Loucy (cell line): ENCODE data around the gene MYH3.

ENCODE experiments used
- H2AFZ ChIP-seq: fragments of 200-600 bp; sonication (generic); 2 replicates; pipeline ENCODE4 v1.6.0; 2016; ENCODE audit warnings: antibody characterized with exemption, mild to moderate bottlenecking, low read length, moderate library complexity
- H3F3A ChIP-seq: fragments of 200-600 bp; 2 replicates; pipeline ENCODE4 v1.6.0; 2016; ENCODE audit warnings: antibody characterized with exemption, low read depth, mild to moderate bottlenecking
- H3K27me3 ChIP-seq: fragments of 200-600 bp; sonication (generic); 2 replicates; pipeline ENCODE4 v1.6.1; 2014; ENCODE audit warnings: low read length, mild to moderate bottlenecking; ENCODE audit not compliant: insufficient read depth, poor library complexity, severe bottlenecking
- H3K36me3 ChIP-seq: fragments of 200-600 bp; sonication (generic); 2 replicates; pipeline ENCODE4 v1.6.1; 2016; ENCODE audit warnings: low read length; ENCODE audit not compliant: insufficient read depth
- H3K4me1 ChIP-seq: fragments of 200-600 bp; sonication (generic); 2 replicates; pipeline ENCODE4 v1.5.1; 2014; ENCODE audit warnings: low read length, mild to moderate bottlenecking; ENCODE audit not compliant: insufficient read depth, poor library complexity, severe bottlenecking
- H3K4me2 ChIP-seq: fragments of 200-600 bp; sonication (generic); 2 replicates; pipeline ENCODE4 v1.6.0; 2014; ENCODE audit warnings: antibody characterized with exemption, low read length, low read depth, mild to moderate bottlenecking; ENCODE audit not compliant: poor library complexity, severe bottlenecking
- H3K4me3 ChIP-seq: fragments of 200-600 bp; sonication (generic); 2 replicates; pipeline ENCODE4 v1.5.1; 2014; ENCODE audit warnings: low read length, mild to moderate bottlenecking, mixed read lengths; ENCODE audit not compliant: poor library complexity, severe bottlenecking
- H3K79me2 ChIP-seq: fragments of 200-600 bp; sonication (generic); 2 replicates; pipeline ENCODE4 v1.6.1; 2014; ENCODE audit warnings: low read length; ENCODE audit not compliant: insufficient read depth
- H3K9ac ChIP-seq: fragments of 200-600 bp; sonication (generic); 2 replicates; pipeline ENCODE4 v1.6.0; 2014; ENCODE audit warnings: mild to moderate bottlenecking, low read depth, low read length, moderate library complexity; ENCODE audit not compliant: poor library complexity, severe bottlenecking
- H3K9me2 ChIP-seq: fragments of 200-600 bp; sonication (generic); replicated peaks from 2 replicates; pipeline ENCODE4 v1.6.1; 2016; ENCODE audit warnings: low read depth, low read length, mixed read lengths
- H3K9me3 ChIP-seq: fragments of 200-600 bp; sonication (generic); 2 replicates; pipeline ENCODE4 v1.6.1; 2014; ENCODE audit warnings: mild to moderate bottlenecking, antibody characterized with exemption, low read length, low read depth; ENCODE audit not compliant: insufficient read depth
- H4K20me1 ChIP-seq: fragments of 200-600 bp; sonication (generic); 2 replicates; pipeline ENCODE4 v1.6.0; 2014; ENCODE audit warnings: antibody characterized with exemption, low read length, mild to moderate bottlenecking; ENCODE audit not compliant: insufficient read depth, poor library complexity, severe bottlenecking
- EZH2phosphoT487 ChIP-seq: fragments of 200-600 bp; IDR thresholded peaks from 2 replicates; pipeline ENCODE4 v1.6.1; 2018; ENCODE audit warnings: antibody characterized with exemption, mild to moderate bottlenecking, moderate library complexity, borderline replicate concordance
- TF ChIP-seq, protein P1 (sequence below): fragments of 200-600 bp; sonication (generic); conservative IDR thresholded peaks from 2 replicates; pipeline ENCODE4 v1.5.1; 2014; ENCODE audit warnings: mild to moderate bottlenecking, antibody characterized with exemption, low read length

MYH3 gene

DNA sequence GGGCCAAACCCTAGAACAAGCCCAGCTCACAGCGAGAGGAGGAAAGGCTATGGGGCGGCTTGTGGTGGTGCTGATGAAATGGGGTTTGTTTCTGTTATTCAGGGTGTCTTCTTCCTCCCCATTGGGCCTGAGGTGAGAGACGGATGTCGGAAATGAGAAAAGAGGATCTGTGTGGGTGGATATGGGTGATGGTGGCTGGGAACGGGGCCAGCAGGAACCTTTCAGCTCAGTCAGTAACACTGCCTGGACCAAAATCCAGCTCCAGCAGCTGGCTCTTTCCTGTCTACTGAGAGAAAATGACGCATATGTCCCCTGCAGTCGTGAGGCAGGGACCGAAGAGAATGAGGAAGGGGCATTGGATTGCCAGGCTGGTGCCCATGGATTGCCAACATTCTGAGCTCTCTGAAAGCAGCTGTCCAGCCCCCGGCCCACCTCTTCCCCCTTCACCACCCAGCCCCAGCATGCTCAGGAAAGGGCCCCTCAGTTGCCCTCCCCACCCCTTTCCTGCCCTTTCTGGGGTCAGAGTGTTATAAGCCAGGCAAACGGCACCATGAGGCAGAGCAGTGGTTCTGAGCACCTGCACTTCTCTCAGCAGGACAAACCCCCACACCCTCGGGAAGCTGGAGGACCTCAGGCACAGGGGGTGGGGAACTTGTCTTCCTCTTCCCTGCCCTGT is 4.0 kb downstream of the MYH3 start:
- no peaks in the 10 kb centered on the region for H3K27me3 ChIP-seq
- no peak overlapping the region for H3K9ac ChIP-seq
- H3K79me2 ChIP-seq: no peaks in the 10 kb centered on the region
- no peaks in the 10 kb centered on the region for H3F3A ChIP-seq
- H2AFZ ChIP-seq: no peak overlapping the region
- no peaks in the 10 kb centered on the region for H3K9me2 ChIP-seq
- no peaks in the 10 kb centered on the region for H3K9me3 ChIP-seq
- no peak overlapping the region for H3K4me2 ChIP-seq
- no peaks in the 10 kb centered on the region for H3K4me1 ChIP-seq
- H4K20me1 ChIP-seq: no peaks in the 10 kb centered on the region
- no peaks in the 10 kb centered on the region for H3K36me3 ChIP-seq
- no peak overlapping the region for H3K4me3 ChIP-seq
- TF ChIP-seq, protein P1, sequence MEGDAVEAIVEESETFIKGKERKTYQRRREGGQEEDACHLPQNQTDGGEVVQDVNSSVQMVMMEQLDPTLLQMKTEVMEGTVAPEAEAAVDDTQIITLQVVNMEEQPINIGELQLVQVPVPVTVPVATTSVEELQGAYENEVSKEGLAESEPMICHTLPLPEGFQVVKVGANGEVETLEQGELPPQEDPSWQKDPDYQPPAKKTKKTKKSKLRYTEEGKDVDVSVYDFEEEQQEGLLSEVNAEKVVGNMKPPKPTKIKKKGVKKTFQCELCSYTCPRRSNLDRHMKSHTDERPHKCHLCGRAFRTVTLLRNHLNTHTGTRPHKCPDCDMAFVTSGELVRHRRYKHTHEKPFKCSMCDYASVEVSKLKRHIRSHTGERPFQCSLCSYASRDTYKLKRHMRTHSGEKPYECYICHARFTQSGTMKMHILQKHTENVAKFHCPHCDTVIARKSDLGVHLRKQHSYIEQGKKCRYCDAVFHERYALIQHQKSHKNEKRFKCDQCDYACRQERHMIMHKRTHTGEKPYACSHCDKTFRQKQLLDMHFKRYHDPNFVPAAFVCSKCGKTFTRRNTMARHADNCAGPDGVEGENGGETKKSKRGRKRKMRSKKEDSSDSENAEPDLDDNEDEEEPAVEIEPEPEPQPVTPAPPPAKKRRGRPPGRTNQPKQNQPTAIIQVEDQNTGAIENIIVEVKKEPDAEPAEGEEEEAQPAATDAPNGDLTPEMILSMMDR: no peak
- TF ChIP-seq EZH2phosphoT487: no peak

DNA sequence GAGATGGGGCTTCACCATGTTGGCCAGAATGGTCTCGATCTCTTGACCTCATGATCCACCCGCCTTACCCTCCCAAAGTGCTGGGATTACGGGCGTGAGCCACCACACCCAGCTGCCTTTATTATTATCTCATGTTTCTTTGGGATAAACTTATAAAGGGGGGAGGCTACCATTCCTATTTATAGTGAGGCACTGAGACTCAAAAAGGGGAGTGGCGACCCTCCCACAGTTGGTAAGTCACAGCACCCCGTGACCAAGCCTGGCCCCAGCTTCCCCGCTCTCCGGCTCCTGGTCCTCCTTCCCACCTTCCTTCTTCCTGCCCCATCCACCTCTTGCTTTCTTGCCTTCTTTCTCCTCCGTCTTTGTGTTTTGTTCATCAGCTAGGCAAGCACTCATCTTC is 5.2 kb downstream of the MYH3 start:
- Histone ChIP-seq H3K4me2 (no peak overlapping the region), H3K9me3 (no peaks in the 10 kb centered on the region), H4K20me1 (no peaks in the 10 kb centered on the region), H3K27me3 (no peaks in the 10 kb centered on the region), H3F3A (no peaks in the 10 kb centered on the region), H2AFZ (no peak overlapping the region), H3K79me2 (no peaks in the 10 kb centered on the region), H3K9ac (no peak overlapping the region), H3K4me3 (no peak overlapping the region), H3K4me1 (no peaks in the 10 kb centered on the region), H3K36me3 (no peaks in the 10 kb centered on the region), H3K9me2 (no peaks in the 10 kb centered on the region)
- TF ChIP-seq, protein P1: no peak

GRCh38 chr17:10649602-10650001 is 7.5 kb downstream of the MYH3 start:
- no peaks in the 10 kb centered on the region for H3K79me2 ChIP-seq
- no peak overlapping the region for H3K4me3 ChIP-seq
- no peaks in the 10 kb centered on the region for H3K9me2 ChIP-seq
- H2AFZ ChIP-seq: no peak overlapping the region
- H3K9ac ChIP-seq: no peak overlapping the region
- H3K27me3 ChIP-seq: no peaks in the 10 kb centered on the region
- no peak for TF ChIP-seq EZH2phosphoT487
- TF ChIP-seq, protein P1: no peak
- H3K36me3 ChIP-seq: no peaks in the 10 kb centered on the region
- H3K9me3 ChIP-seq: no peaks in the 10 kb centered on the region
- no peak overlapping the region for H3K4me2 ChIP-seq
- H4K20me1 ChIP-seq: no peaks in the 10 kb centered on the region
- H3K4me1 ChIP-seq: no peaks in the 10 kb centered on the region
- no peaks in the 10 kb centered on the region for H3F3A ChIP-seq
